HG03575 (cell line): Measurements from ENCODE around the gene CLIC1.

Experiments
- ATAC-seq: cut with Tn5 transposase; IDR thresholded peaks from one replicate; pipeline ENCODE4 v1.9.1; 2021; ENCODE audit not compliant: unreplicated experiment, insufficient number of reproducible peaks, low FRiP score; ENCODE audit errors: extremely low read depth

The CLIC1 gene

GRCh38 chr6:31736021-31736767 is at the start of gene CLIC1:
Gene CLIC1 (minus strand): TSS chr6:31736530. CDS start chr6:31736300, 230 bp downstream.
- no peak for ATAC-seq

DNA sequence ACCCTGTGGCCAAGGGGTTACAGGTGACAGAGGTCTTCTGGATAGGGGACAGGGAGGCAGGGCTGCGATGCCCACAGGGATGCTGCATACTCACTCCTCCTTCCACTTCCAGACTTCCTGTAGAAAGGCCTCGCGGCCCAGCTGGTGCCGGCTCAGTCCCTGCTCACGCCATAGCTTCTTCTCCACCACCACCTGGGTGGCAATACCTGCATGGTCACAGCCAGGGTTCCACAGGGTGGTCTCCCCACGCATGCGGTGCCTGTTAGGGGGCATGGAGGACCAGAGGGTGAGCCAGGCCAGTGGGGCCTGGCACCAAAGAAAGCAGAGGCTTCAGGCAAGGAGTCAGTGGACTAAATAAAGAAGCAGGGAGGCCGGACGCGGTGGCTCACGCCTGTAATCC is 49.1 kb upstream of the CLIC1 start:
- no peak for ATAC-seq

GRCh38 chr6:31784098-31784925 is 48.0 kb upstream of the CLIC1 start:
- no peak for ATAC-seq

GRCh38 chr6:31782126-31782855 is 46.0 kb upstream of the CLIC1 start:
- ATAC-seq = no peak

DNA sequence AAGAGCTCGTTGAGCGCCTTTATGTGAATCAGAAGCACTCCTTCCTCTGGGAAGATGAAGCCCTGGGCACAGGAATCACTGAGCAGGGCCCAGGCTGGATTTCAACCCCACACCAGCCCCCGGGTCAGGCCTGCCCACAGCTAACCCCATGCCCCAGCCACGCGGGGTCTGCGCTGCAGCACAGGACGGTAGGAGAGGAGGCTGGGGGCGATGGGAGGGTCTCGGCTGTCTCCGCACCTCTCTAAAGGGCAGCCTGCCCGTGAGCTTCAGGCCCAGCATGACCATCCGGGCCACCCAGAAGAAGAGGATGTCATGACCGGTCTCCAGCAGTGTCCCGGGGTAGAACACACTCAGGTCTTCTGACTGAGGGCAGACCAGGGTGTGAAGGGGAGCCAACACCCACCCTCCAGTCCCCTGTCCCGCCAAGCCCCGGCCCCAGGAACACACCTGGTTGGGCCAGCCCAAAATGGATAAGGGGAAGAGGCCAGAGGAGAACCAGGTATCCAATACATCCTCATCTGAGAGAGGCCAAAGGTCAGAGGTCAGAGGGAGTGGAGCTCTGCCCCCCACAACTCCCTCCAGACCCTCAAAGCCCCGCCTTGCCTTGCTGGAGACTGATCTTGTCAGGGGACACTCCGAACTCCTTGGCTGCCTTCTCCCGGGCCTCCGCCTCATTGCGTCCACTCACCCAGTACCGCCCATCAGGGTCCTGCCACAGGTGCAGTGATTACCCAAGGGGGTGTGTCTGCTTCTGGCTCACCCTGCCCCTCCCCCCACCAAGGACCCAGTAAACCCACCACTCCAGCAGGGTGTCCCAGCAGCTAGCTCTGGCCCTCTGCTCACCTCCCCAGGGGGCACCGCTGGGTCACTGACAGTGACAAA is 45.2 kb upstream of the CLIC1 start:
- ATAC-seq = no peak

DNA sequence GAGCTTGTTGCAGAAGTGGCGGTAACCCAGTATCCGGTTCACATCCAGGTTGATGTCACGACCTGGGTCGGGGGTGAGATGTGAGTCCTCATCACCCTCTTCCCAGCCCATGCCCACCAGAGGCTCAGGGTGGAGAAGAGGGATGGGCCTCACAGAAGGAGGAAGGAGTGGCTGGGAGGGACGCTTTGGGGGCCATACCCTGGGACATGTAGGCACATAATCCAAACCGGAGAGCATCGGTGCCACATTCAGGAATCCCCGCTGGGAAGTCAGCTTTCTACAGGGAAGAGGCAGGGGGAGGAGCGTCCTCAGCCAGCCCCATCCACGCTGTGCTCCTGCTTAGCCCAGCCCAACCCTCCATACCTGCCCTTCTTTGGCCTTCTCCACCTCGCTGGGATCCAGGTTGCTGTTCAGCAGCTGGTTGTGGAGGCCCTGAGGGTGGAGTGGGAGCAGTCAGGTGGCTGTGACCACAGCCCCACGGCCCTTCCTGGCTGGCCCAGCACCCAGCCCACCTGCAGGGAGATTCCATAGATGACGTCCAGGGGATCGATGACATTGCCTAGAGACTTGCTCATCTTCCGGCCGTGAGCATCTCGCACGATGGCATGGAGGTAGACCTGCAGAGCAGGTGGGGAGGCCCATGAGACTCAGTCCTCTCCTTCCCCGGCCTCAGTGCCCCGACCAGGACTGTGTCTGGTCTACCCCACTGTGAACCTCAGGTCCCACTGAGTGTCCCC is 44.3 kb upstream of the CLIC1 start:
- no peak for ATAC-seq

- ATAC-seq = no peak
Measured at GRCh38 chr6:31779908-31780307, 43.6 kb upstream of the CLIC1 start.

GRCh38 chr6:31778999-31779885 is 42.9 kb upstream of the CLIC1 start:
- no peak for ATAC-seq

- ATAC-seq = no peak
Measured at GRCh38 chr6:31778193-31778592, 41.9 kb upstream of the CLIC1 start.

DNA sequence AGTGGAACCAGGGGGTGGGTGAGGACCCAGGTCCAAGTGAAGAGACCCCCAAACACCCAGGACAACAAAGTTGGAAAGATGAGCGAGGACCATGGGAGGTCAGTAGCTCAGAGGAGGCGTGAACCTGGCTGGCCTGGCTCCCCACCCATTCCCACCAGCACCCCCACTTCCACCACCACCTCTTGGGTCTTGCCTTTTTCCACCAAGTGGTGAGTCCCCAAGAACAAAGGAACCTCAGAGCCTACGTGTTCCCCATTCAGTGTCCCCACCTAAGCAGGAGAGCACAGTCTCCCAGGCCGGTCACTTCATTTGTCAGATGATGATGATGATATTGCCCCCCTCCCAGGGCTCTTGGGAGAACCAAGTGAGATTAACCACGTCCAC is 41.3 kb upstream of the CLIC1 start:
- no peak for ATAC-seq

DNA sequence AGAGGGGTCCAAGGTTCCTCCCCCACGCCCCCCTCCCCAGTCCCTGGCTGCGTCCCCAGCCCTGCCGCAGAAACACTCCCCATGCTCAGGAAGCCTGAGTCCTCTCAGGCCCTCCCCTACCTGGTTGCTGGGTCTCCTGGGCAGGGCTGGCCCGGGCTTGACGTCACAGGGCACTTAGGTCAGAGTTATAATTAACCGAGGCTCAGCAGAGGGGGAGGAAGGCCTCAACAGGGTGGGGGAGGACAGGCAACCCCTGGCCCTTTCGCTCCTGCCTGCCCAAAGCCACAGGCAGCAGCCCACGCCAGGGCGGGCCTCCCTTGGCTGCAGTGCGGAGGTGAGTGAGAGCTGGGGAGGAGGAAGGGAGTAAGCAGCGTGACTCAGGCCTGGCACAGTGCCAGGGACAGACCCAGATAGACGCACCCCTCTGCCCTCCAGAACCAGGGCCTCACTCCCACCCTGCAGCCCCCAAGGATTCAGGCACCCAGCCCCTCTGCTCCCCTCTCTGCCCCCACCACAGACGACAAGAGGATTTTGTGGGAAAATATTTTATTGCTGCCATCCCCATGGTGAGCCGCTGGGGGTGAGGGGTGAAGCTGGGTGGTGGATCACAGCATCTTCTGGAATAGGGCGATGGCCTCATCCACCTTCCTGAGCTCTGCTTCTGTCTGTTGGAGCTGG is 40.8 kb upstream of the CLIC1 start, which contains the start of gene VWA7:
TSS of gene VWA7 (minus strand) at position 340 of the 678 bp plus-strand sequence. CDS start 549 bp downstream, outside the sequence.
- no peak for ATAC-seq

GRCh38 chr6:31776485-31776988 is 40.2 kb upstream of the CLIC1 start:
- ATAC-seq = no peak

DNA sequence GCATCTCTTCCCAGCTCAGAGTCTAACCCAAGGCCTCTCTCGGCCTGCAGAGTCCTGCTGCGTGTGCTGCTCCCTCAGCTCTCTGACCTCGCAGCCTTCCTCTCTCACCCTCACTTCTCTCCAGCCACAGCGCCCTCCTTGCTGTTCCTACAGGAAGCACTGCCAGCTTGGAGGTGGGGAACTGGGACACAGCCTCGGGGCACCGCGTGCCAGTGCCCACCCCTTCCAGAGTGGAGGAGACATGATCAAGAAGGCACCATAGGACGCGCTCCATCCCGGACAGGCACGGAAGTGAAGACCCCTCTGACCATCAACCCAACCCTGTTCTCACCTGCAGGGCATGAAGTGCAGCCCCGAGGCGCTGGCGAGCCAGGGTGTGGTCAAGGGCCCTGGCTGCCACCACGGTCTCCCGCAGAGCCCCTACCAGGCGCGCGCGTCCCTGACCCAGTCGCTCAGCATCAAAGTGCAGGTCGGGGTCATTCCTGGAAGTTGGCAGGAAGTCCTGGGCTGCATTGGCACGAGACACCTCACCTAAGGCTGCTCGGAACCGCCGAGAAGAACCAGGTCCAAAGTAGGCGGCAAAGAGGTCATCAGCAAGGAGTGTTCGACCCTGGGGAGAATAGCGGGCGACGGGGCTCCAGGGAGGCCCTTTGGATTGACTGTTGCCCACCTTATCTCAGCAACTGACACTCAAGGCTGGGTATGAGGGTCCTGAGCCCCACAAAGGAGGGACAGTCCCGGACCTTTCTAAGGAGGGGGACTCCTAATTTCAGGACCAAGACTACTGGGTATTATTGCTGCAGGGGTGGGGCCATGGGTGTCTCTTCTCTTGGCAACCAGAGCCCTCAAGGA is 39.5 kb upstream of the CLIC1 start:
- no peak for ATAC-seq

GRCh38 chr6:31775184-31775583 is 38.9 kb upstream of the CLIC1 start:
- ATAC-seq = no peak

DNA sequence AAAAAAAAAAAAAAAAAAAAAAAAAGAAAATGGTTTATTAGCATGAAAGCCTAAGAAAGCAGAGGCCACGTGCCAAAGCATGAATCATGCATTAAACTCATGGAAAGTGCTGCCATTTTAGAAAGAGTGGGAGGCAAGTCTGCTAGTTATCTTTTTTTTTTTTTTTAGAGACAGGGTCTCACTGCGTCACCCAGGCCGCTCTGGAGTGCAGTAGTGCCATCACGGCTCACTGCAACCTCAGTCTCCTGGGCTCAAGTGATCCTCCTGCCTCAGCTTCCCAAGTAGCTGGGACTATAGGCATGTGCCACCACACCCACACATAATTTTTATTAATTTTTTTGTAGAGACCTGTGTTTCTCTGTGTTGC is 35.6 kb upstream of the CLIC1 start:
- ATAC-seq = no peak

DNA sequence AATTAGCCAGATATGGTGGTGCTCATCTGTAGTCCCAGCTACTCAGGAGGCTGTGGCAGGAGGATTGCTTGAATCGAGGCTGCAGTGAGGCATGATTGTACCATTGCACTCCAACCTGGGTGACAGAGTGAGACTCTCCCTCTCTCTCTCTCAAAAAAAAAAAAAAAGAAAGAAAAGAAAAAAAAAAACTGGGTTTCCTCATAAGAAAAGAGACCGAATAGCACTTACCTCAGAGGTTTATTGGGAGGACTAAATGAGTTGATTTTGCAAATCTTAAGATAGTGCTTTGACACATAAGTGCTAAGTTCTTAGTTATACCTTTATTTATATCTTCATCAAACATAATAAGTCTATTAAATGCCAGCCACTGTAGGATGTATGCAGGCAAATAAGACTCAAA is 34.5 kb upstream of the CLIC1 start:
- ATAC-seq = no peak
